ENCODE measurements around the gene TREH. TPM values are rescaled to one million over a fixed set of nuclear protein-coding genes. Genes with fewer than 3 reads are reported as not detected.

TREH gene
- total RNA-seq, 3 donors from 2014 or later = not detected

DNA sequence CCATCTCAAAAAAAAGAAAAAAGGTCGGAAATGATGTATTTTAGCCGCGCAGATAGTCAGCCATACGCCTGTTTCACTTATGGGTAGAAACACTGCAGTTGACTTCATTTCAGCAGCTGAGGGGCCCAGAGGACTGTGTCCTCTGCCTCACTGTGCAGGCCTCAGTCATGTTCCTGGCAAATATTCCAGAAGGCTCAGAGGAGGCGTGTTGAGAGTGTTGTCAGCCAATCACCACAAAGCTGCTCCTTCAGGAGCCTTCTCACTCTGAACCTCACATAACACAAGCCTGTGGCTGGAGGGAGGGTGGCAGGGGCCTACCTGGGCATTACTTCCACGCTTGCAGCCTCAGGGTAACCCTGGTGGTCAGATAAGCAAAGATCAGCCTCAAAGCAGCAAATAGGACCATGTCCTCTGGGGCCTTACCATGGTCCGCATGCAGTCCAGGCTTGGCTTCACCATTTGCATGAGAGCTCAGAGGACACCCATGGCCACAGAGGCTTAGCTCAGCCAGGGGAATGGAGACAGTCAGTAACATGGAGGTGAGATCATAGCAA is 17.3 kb upstream of the TREH start:
- H3K36me3 ChIP-seq = no peaks in the 10 kb centered on the region
- intact Hi-C loops (cut with DNase I; ENCODE audit: low total_unique reads) = loop anchor here (10.0 kb wide), 1 partner anchor 258 kb away; the partner anchor contains the start of gene UPK2
- H3K9me3 ChIP-seq = peaks cover 0 to 6% of the 10 kb centered on the region in 2 donors
- no peak overlapping the region for H3K27ac ChIP-seq
- H3K4me3 ChIP-seq = no peak overlapping the region
- no peaks in the 10 kb centered on the region for H3K27me3 ChIP-seq
- H3K4me1 ChIP-seq = no peaks in the 10 kb centered on the region
- TF ChIP-seq POLR2A (IDR thresholded peaks at IDR 0.05) (no peak), POLR2AphosphoS5 (IDR thresholded peaks at IDR 0.05) (no peak)
- TF ChIP-seq, protein P1, sequence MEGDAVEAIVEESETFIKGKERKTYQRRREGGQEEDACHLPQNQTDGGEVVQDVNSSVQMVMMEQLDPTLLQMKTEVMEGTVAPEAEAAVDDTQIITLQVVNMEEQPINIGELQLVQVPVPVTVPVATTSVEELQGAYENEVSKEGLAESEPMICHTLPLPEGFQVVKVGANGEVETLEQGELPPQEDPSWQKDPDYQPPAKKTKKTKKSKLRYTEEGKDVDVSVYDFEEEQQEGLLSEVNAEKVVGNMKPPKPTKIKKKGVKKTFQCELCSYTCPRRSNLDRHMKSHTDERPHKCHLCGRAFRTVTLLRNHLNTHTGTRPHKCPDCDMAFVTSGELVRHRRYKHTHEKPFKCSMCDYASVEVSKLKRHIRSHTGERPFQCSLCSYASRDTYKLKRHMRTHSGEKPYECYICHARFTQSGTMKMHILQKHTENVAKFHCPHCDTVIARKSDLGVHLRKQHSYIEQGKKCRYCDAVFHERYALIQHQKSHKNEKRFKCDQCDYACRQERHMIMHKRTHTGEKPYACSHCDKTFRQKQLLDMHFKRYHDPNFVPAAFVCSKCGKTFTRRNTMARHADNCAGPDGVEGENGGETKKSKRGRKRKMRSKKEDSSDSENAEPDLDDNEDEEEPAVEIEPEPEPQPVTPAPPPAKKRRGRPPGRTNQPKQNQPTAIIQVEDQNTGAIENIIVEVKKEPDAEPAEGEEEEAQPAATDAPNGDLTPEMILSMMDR (IDR thresholded peaks at IDR 0.05) = no peak
- no peak for DNase-seq (ENCODE audit: low spot score in 2 of 2)

DNA sequence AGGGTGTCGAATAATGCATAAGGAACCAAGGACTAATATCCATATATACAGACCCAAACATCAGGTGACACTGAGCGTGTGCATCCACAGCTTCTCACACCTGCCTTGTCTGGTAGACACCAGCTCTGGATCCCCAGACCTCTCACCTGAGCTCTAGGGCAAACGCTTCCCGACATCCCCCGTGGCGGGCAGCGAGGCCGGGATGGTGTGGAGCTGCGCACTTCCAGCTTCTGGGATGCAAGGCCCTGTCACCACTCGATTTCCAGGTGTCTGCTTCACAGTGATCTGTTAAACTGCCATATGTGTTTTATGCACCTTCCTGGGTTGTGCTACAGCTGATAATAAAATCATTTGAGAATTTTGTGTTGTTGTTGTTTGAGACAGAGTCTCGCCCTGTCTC is 15.3 kb upstream of the TREH start:
- H3K4me3 ChIP-seq = no peak overlapping the region
- no peak for TF ChIP-seq POLR2AphosphoS5 (IDR thresholded peaks at IDR 0.05)
- TF ChIP-seq, protein P1 (IDR thresholded peaks at IDR 0.05) = no peak
- TF ChIP-seq POLR2A (IDR thresholded peaks at IDR 0.05) = no peak
- no peaks in the 10 kb centered on the region for H3K27me3 ChIP-seq
- no peaks in the 10 kb centered on the region for H3K9me3 ChIP-seq
- no peaks in the 10 kb centered on the region for H3K36me3 ChIP-seq
- H3K27ac ChIP-seq = no peak overlapping the region
- DNase-seq (ENCODE audit: low spot score in 2 of 2) = no peak
- H3K4me1 ChIP-seq = no peaks in the 10 kb centered on the region
- intact Hi-C loops (cut with DNase I; ENCODE audit: low total_unique reads) = loop anchor here (10.0 kb wide), 1 partner anchor 260 kb away; the partner anchor contains the start of gene UPK2

- Histone ChIP-seq H3K36me3 (no peaks in the 10 kb centered on the region), H3K9me3 (no peaks in the 10 kb centered on the region), H3K4me3 (no peak overlapping the region), H3K27me3 (no peaks in the 10 kb centered on the region), H3K4me1 (peaks cover 0 to 5% of the 10 kb centered on the region in 2 donors), H3K27ac (peak overlapping the region in 1 of 2 donors; percentile 86)
- no peak for DNase-seq (ENCODE audit: low spot score in 2 of 2)
- TF ChIP-seq POLR2A (IDR thresholded peaks at IDR 0.05) = no peak
- no peak for TF ChIP-seq POLR2AphosphoS5 (IDR thresholded peaks at IDR 0.05)
- TF ChIP-seq, protein P1 (IDR thresholded peaks at IDR 0.05) = no peak
- intact Hi-C loops (cut with DNase I; ENCODE audit: low total_unique reads) = loop anchor here (10.0 kb wide), 1 partner anchor 261 kb away; the partner anchor contains the start of gene UPK2
Observed at GRCh38 chr11:118694185-118694584, 14.7 kb upstream of the TREH start.

DNA sequence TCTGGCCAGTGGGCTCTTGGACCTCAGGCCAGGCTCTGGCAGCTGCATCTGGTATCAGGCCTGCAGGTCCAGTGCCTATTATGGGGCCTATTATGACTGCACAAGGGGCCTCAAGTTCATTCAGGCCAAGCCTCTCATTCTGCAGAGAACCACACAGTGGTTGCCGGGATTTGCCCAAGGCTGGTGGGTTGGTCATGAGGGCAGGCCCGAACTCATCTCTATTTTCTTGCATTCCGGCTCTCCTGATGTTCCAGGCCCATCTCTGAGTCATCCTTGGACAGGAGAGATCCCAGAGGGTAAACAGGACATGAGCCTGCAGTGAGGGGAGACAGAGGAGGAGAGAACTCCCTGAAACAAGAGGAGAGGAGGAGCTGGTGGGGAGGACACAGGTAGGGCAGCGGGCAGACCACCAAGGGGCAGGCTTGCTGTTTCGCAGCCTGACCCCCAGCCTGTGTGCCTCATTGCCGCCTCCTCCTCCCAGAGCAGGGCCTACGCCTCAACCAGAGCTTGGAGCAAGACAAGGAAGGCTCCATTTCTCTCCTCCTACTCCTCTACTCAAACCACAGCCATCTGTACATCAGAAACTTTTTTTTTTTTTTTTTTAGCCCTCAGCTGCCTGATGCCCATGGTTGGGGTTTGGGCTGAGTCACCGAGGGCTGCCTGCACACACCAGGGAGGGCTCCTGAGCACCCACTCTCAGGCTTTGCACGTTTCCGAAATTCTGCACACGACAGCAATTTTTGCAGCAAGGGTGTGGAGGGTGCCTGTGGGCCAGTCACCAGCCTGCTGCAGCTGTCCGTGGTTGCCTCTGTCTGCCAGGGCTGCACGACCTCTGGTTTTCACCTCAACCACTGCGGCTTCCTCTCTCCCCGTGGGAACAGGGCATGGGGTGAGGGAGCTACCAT is 12.7 kb upstream of the TREH start:
- intact Hi-C loops (cut with DNase I; ENCODE audit: low total_unique reads) = loop anchor here (10.0 kb wide), 1 partner anchor 263 kb away; the partner anchor contains the start of gene UPK2
- H3K27me3 ChIP-seq = no peaks in the 10 kb centered on the region
- H3K4me1 ChIP-seq = peaks cover 0 to 8% of the 10 kb centered on the region in 2 donors
- H3K9me3 ChIP-seq = no peaks in the 10 kb centered on the region
- no peak overlapping the region for H3K4me3 ChIP-seq
- peak overlapping the region; percentile 71 to 86 for H3K27ac ChIP-seq
- TF ChIP-seq, protein P1 (IDR thresholded peaks at IDR 0.05) = no peak
- no peak for TF ChIP-seq POLR2A (IDR thresholded peaks at IDR 0.05)
- no peak for TF ChIP-seq POLR2AphosphoS5 (IDR thresholded peaks at IDR 0.05)
- H3K36me3 ChIP-seq = no peaks in the 10 kb centered on the region
- peak in 1 of 2 donors; percentile 79 for DNase-seq (ENCODE audit: low spot score in 2 of 2)
